Fibroblast of lung (primary cell): ENCODE data around the gene PWWP2B.

ENCODE experiments used
- EZH2 ChIP-seq: IDR thresholded peaks from 2 replicates; pipeline ENCODE4 v1.5.1; 2012; ENCODE audit warnings: low read length, control low read depth, mild to moderate bottlenecking; ENCODE audit errors: missing control alignments
- TF ChIP-seq, protein P1 (sequence below), 2 donors: IDR thresholded peaks in 1 of 2; conservative IDR thresholded peaks in 1 of 2; 1 replicate in 1 of 2; 2 replicates in 1 of 2; pipeline ENCODE4 v1.5.1; 2011 to 2012; ENCODE audit warnings: low read length in 2 of 2, control low read depth in 1 of 2, inconsistent platforms in 1 of 2, low read depth in 1 of 2, mild to moderate bottlenecking in 1 of 2

GRCh38 chr10:132431537-132432175 lies 34.7 kb downstream of the PWWP2B start:
- TF ChIP-seq, protein P1, sequence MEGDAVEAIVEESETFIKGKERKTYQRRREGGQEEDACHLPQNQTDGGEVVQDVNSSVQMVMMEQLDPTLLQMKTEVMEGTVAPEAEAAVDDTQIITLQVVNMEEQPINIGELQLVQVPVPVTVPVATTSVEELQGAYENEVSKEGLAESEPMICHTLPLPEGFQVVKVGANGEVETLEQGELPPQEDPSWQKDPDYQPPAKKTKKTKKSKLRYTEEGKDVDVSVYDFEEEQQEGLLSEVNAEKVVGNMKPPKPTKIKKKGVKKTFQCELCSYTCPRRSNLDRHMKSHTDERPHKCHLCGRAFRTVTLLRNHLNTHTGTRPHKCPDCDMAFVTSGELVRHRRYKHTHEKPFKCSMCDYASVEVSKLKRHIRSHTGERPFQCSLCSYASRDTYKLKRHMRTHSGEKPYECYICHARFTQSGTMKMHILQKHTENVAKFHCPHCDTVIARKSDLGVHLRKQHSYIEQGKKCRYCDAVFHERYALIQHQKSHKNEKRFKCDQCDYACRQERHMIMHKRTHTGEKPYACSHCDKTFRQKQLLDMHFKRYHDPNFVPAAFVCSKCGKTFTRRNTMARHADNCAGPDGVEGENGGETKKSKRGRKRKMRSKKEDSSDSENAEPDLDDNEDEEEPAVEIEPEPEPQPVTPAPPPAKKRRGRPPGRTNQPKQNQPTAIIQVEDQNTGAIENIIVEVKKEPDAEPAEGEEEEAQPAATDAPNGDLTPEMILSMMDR (conservative IDR thresholded peaks at IDR 0.05 in 1 of 2, IDR thresholded peaks at IDR 0.05 in 1 of 2; ENCODE audit: low read depth in 1 of 2, low read length in 2 of 2) = no peak
- no peak for TF ChIP-seq EZH2
